Ramos (cell line): ENCODE data around the gene FAF2.
"Not testable (repeated sequence)": the region's sequence is repeated elsewhere in the genome, so short reads cannot be mapped to it uniquely, and the experiment has no call there.

Experiments used
- in situ Hi-C: fragments of 300-500 bp; cut with MboI; formaldehyde crosslinking; loops from one replicate; pipeline ENCODE4 v1.14.3; 2022; ENCODE audit warnings: low sequenced_read_pairs; ENCODE audit not compliant: unreplicated experiment

FAF2 gene

GRCh38 chr5:176537554-176538229 is 89.5 kb downstream of the FAF2 start:
- in situ Hi-C loops, result loop anchor here (25.0 kb wide), 1 partner anchor 950 kb away; the partner anchor contains the start of gene PDLIM7

GRCh38 chr5:176538230-176538988 is 90.2 kb downstream of the FAF2 start:
- in situ Hi-C loops, result loop anchor here (25.0 kb wide), 1 partner anchor 949 kb away; the partner anchor contains the start of gene PDLIM7

- in situ Hi-C loops, result loop anchor here (25.0 kb wide), 1 partner anchor 948 kb away; the partner anchor contains the start of gene PDLIM7
Observed at GRCh38 chr5:176538989-176539384, 90.8 kb downstream of the FAF2 start.

- in situ Hi-C loops, result loop anchor here (25.0 kb wide), 1 partner anchor 947 kb away; the partner anchor contains the start of gene PDLIM7
Observed at GRCh38 chr5:176540476-176540899, 92.3 kb downstream of the FAF2 start.

GRCh38 chr5:176540956-176541337 is 92.8 kb downstream of the FAF2 start:
- in situ Hi-C loops, result loop anchor here (25.0 kb wide), 1 partner anchor 946 kb away; the partner anchor contains the start of gene PDLIM7

- in situ Hi-C loops, result loop anchor here (25.0 kb wide), 1 partner anchor 946 kb away; the partner anchor contains the start of gene PDLIM7
Observed at GRCh38 chr5:176541338-176542134, 93.4 kb downstream of the FAF2 start.

DNA sequence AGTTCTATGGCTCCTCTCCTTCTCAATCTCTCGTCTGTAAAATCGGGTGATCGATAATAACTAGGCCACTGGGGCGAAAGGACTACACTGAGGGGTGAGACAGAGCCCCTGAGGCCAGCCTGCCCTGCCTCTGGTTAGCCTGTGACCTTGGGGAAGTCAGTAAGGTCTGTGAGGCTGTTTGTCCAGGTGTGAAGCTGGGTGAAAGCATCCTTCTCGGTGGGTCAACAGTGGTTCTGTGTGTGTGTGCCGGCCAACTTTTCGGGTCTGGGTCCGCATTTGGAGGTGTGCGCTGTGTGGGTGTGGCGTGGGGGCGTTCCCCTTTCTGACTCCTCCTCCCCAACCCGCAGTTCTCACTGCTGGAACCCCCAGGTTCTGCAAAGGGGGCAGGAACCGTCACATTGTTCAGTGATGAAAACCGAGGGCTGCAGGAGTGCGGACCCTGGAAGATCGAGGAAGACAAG is 94.0 kb downstream of the FAF2 start:
- in situ Hi-C loops, result loop anchor here (25.0 kb wide), 1 partner anchor 945 kb away; the partner anchor contains the start of gene PDLIM7

DNA sequence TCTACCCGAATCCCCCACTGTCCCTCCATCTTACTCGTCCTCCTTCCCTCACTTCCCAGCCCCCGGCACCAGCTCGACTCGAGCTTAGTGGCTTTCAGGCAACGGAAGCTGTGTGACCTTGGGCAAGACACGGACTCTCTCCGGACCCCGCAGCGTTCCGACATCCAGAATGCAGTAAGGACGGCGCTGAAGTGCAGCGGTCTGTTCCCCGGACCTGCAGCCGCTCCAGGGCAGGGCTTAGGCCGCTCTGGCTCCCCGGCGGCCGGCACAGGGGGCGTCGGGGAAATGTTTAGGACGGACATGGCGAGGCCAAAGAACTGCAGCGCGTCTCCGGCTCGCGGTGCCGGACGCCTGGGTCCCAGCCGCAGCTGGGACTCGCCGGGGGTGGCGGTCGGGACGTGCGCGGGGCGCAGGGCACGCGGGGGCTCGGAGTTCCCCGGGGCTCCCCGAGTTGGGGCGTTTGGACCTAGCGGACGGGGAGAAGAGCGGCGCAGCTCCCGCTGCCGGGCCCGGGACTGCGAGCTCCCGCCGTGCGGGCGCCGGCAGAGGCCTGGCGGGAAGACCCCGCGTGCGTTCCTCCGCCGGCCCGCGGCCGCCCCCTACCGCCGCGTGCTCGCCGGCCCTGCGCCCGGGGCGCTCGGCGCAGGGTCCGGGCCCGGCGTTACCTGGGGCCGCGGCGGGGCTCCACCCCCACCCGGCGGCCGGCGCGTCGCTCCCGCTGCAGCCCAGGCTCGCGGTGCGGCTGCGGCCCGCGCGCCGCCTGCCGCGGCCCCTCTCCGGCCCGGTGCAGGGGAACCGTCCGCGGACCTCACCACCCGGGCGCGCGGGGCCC is 94.6 kb downstream of the FAF2 start:
- in situ Hi-C loops, result loop anchor here (25.0 kb wide), 1 partner anchor 944 kb away; the partner anchor contains the start of gene PDLIM7

DNA sequence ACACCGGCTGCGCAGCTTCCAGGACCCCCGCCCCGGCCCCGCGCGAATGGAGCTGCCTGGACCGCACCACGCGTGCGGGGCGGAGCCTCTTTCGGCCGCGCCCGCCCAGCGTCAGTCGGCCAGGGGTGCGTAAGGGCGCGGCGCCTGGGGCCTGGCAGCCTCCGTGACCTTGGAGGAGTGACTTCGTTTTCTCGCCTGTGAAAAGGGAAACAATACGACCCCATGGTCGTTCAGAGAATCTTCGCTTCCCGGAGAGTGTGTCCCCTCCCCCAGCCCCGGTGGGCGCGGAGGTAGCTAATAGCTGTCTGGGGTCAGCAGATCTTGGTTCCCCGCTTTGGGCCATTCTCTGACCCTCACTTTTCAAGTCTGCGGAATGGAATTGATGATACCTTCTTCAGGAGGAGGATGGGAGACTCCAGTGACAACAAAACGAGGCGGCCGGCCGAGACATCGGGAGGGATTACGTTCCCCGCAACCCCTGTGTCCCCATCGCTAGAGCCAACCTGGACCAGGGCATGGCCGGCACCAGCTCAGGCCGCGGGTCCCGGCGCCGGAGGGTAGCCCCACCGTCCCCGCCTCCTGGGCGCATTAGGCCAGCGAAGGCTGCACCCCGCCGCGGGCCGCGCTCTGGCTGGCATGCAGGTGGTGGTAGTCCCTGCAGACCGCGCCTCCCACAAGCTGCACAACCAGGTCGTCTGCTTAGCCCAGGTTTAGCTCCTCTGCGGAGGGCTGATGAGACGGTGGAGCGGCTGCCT is 95.4 kb downstream of the FAF2 start:
- in situ Hi-C loops, result loop anchor here (25.0 kb wide), 1 partner anchor 944 kb away; the partner anchor contains the start of gene PDLIM7

GRCh38 chr5:176545388-176545736 is 97.2 kb downstream of the FAF2 start:
- in situ Hi-C loops, result loop anchor here (25.0 kb wide), 1 partner anchor 942 kb away; the partner anchor contains the start of gene PDLIM7

DNA sequence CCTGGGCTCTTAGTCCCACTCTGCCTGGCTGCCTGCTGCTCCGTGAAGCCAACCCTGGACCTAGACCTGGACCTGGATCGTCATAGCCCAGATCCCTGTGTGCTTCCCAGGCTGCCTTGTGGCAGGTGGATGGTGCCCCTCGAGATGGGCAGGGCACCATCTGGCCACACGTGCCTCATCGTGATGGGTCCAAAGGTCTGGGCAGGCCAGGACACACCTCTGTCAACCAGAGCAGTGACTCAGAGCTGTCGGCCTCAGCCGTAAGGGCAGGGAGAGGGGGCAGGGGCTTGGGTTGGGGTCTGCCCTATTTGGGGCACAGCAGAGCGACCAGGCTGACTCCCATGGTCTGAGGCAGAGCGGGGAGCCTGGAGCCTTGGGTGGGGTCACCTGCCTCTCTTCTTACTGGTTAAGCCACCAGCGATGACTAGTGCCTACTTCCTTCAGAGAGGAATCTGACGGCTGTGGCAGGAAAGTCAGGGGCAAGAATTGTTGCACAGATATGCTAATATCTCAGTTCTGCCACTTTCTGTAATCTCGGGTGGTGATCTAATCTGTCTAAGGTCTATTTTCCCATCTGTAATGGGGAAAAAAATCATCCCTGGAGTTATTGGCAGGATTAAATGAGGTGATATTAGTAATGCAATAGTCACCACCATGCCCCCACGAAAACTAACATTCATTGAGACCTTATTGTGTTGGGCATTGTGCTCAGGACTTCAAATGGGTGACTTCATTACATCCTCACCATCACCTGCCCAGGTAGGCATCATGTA is 97.7 kb downstream of the FAF2 start:
- in situ Hi-C loops, result loop anchor here (25.0 kb wide), 1 partner anchor 941 kb away; the partner anchor contains the start of gene PDLIM7

DNA sequence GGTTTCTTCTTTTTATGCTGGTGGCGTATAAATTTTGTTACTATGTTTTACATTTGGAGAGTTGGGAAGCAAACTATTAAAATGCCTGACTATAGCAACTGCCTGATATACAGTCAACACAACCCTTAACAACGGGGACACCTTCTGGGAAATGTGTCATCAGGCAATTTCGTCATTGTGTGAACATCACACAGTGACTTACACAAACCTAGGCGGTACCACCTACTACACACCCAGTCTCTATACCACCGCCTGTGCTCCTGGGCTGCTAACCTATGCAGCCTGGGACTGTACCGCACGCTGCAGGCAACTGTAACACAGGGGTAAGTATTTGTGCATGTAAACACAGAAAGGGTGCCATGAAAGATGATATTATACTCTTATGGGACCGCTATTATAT is 99.6 kb downstream of the FAF2 start:
- in situ Hi-C loops, result loop anchor here (25.0 kb wide), 1 partner anchor 939 kb away; the partner anchor contains the start of gene PDLIM7

DNA sequence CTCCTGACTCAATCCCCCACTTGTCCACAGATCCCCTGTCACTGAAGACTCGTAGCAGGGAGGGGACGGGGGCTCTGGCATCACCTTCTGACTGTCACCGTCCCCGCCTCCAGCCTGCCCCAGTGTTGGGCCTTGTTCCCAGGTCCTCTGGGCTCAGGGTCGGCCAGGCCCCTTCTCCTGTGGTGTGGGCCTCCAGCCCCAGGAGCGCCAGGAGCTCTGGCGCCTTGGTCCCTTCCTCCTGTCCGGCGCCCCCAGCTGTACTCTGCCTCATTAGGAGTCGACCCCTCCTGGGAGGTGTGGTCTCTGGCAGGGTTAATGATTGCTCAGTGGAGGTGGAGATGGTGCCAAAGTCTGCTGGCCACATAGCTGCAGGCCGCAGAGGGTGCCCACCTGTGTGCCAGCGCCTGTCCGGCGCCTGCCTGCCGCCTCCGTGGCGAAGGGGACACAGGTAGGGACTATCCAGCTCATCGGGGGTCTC is 100.8 kb downstream of the FAF2 start, which contains the start of gene CDHR2:
TSS of gene CDHR2 (plus strand) at position 376 of the 478 bp plus-strand sequence. CDS start 16,011 bp downstream, outside the sequence.
- in situ Hi-C loops, result loop anchor here (25.0 kb wide), 1 partner anchor 938 kb away; the partner anchor contains the start of gene PDLIM7

DNA sequence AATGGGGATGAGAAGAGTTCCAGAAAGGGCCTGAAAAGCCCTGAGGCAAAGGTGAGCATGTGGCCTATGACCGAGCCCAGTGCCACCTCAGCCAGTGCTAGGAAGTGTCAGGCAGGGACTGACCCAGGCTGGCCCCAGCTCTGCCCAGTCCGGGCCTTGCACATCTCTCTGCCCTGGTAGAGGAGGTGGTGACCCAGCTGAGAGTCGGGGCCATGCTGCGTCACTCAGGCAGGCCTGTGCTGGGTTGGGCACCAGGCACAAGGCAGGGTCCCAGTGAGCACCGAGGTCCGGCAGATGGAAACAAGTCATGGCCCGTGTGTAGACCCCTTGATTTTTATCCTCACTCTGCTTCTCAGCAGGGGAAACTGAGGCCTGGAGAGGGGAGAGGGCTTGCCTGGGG is 101.7 kb downstream of the FAF2 start:
- in situ Hi-C loops, result loop anchor here (25.0 kb wide), 1 partner anchor 937 kb away; the partner anchor contains the start of gene PDLIM7

- in situ Hi-C loops, result no loop called here
Observed at GRCh38 chr5:176550275-176550831, 102.2 kb downstream of the FAF2 start.

- in situ Hi-C loops, result not testable (repeated sequence)
Observed at GRCh38 chr5:176550937-176551336, 102.8 kb downstream of the FAF2 start.
